Fibroblast of villous mesenchyme (primary cell): ENCODE results near the gene COL13A1. TPM values are rescaled to one million over a fixed set of nuclear protein-coding genes. Genes with fewer than 3 reads are reported as not detected.

Source experiments
- DNase-seq: peaks from one replicate; pipeline ENCODE4 v3.0.0-alpha.2; 2010; ENCODE audit warnings: low read depth
- H3K4me3 ChIP-seq: 2 replicates; pipeline ENCODE4 v1.5.1; 2011; ENCODE audit warnings: low read depth, mild to moderate bottlenecking, low read length
- CTCF ChIP-seq: IDR thresholded peaks from 2 replicates; pipeline ENCODE4 v1.5.1; 2012; ENCODE audit warnings: low read depth, mild to moderate bottlenecking, low read length; ENCODE audit not compliant: insufficient read depth
- total RNA-seq: library from RNA; depleted of rRNA; stranded (reverse); fragments of >200 nt; gene quantifications from 2 replicates; pipeline ENCODE4 v1.2.3, GENCODE V29; 2012

The COL13A1 gene
- total RNA-seq, 1 donor, result 3.5 TPM

- H3K4me3 ChIP-seq, result no peak overlapping the region
- peak; percentile 64 for DNase-seq
- TF ChIP-seq CTCF, result no peak
These were observed 32.2 kb upstream of the COL13A1 start for GRCh38 chr10:69769395-69769992.

GRCh38 chr10:69772933-69773704 lies 28.6 kb upstream of the COL13A1 start:
- H3K4me3 ChIP-seq, result no peak overlapping the region
- TF ChIP-seq CTCF, result no peak
- DNase-seq, result no peak

DNA sequence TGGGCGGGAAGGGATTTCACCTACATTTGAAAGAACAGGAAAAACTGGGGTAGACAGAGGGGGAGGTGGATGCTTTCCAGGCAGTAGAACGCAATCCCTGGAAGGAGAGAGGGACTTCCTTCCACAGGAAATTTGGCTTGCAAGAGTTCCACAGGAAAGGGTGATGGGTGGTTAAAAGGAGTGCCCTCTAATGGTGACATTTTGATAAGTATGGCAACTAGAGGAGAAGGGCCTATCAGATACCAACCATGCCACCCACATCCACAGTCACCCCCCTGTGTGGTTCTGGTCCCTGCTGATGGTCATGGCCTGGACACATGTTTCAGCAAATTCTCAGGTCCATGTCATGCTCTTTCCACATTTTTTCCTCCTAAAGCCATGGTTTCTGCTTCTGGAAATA lies 27.1 kb upstream of the COL13A1 start:
- no peak overlapping the region for H3K4me3 ChIP-seq
- no peak for TF ChIP-seq CTCF
- no peak for DNase-seq

DNA sequence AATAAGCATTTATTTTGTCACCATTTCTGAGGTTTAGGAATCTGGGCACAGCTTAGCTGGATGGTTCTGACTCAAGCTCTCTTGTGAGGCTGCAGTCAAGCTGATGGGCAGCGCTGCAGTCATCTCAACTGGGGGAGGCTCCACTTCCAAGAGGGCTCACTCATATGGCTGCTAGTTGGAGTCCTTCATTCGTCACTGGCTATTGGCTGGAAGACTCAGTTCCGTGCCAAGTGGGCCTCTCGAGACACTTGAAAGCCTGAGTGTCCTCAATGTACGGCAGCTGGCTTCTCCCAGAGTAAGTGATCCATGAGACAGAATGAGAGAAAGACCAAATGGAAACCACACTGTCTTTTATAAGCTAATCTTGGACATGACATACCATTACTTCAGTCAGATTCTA lies 21.6 kb upstream of the COL13A1 start:
- no peak for TF ChIP-seq CTCF

GRCh38 chr10:69781576-69781975 lies 20.1 kb upstream of the COL13A1 start:
- no peak overlapping the region for H3K4me3 ChIP-seq
- no peak for DNase-seq

More for the DNA sequence above, 21.6 kb upstream of the COL13A1 start:
- no peak overlapping the region for H3K4me3 ChIP-seq
- no peak for DNase-seq

GRCh38 chr10:69783515-69783914 lies 18.2 kb upstream of the COL13A1 start:
- H3K4me3 ChIP-seq, result no peak overlapping the region
- no peak for DNase-seq
- no peak for TF ChIP-seq CTCF

More at GRCh38 chr10:69781576-69781975, 20.1 kb upstream of the COL13A1 start:
- no peak for TF ChIP-seq CTCF

- DNase-seq, result peak; percentile 59
- peak; percentile 62 for TF ChIP-seq CTCF
These were observed 14.9 kb upstream of the COL13A1 start for GRCh38 chr10:69786791-69787190.

More at GRCh38 chr10:69786791-69787190, 14.9 kb upstream of the COL13A1 start:
- no peak overlapping the region for H3K4me3 ChIP-seq
